ENCODE results near the gene PI4KA. TPM values are rescaled to one million over a fixed set of nuclear protein-coding genes. Genes with fewer than 3 reads are reported as not detected.

Gene PI4KA
- total RNA-seq, 2 donors from 2014 or later = 85.4 to 112 TPM

GRCh38 chr22:20788627-20789344, 69.8 kb downstream of the PI4KA start:
- H3K4me3 ChIP-seq = no peak overlapping the region
- no peak for ATAC-seq (ENCODE audit: insufficient number of reproducible peaks, low FRiP score, low read depth)
- no peak for TF ChIP-seq CTCF (IDR thresholded peaks at IDR 0.05)
- no peak overlapping the region for H3K27ac ChIP-seq
- DNase-seq (ENCODE audit: low spot score) = no peak
- no peaks in the 10 kb centered on the region for H3K4me1 ChIP-seq (ENCODE audit: control insufficient read depth in 1 of 2, low read depth in 2 of 2)
- peaks cover 30% of the 10 kb centered on the region for H3K36me3 ChIP-seq
- no peaks in the 10 kb centered on the region for H3K27me3 ChIP-seq (replicated peaks; ENCODE audit: insufficient read depth)
- H3K9me3 ChIP-seq = no peaks in the 10 kb centered on the region

- no peak for TF ChIP-seq CTCF (IDR thresholded peaks at IDR 0.05)
- Histone ChIP-seq H3K36me3 (peaks cover 28% of the 10 kb centered on the region), H3K27me3 (replicated peaks; ENCODE audit: insufficient read depth) (no peaks in the 10 kb centered on the region), H3K27ac (no peak overlapping the region), H3K4me3 (no peak overlapping the region), H3K4me1 (ENCODE audit: control insufficient read depth in 1 of 2, low read depth in 2 of 2) (no peaks in the 10 kb centered on the region), H3K9me3 (no peaks in the 10 kb centered on the region)
- ATAC-seq (ENCODE audit: insufficient number of reproducible peaks, low FRiP score, low read depth) = no peak
- DNase-seq (ENCODE audit: low spot score) = no peak
These were observed 70.6 kb downstream of the PI4KA start for GRCh38 chr22:20787746-20788626.

- TF ChIP-seq CTCF (IDR thresholded peaks at IDR 0.05) = no peak
- no peaks in the 10 kb centered on the region for H3K4me1 ChIP-seq (ENCODE audit: control insufficient read depth in 1 of 2, low read depth in 2 of 2)
- DNase-seq (ENCODE audit: low spot score) (no peak), ATAC-seq (ENCODE audit: insufficient number of reproducible peaks, low FRiP score, low read depth) (no peak)
- no peaks in the 10 kb centered on the region for H3K27me3 ChIP-seq (replicated peaks; ENCODE audit: insufficient read depth)
- H3K36me3 ChIP-seq = peaks cover 22% of the 10 kb centered on the region
- no peak overlapping the region for H3K27ac ChIP-seq
- H3K4me3 ChIP-seq = no peak overlapping the region
- no peaks in the 10 kb centered on the region for H3K9me3 ChIP-seq
These were observed 71.4 kb downstream of the PI4KA start for GRCh38 chr22:20787223-20787622.

GRCh38 chr22:20786536-20786979, 72.1 kb downstream of the PI4KA start:
- no peak overlapping the region for H3K27ac ChIP-seq
- DNase-seq (ENCODE audit: low spot score) = no peak
- no peaks in the 10 kb centered on the region for H3K4me1 ChIP-seq (ENCODE audit: control insufficient read depth in 1 of 2, low read depth in 2 of 2)
- ATAC-seq (ENCODE audit: insufficient number of reproducible peaks, low FRiP score, low read depth) = no peak
- peaks cover 19% of the 10 kb centered on the region for H3K36me3 ChIP-seq
- no peaks in the 10 kb centered on the region for H3K9me3 ChIP-seq
- no peak for TF ChIP-seq CTCF (IDR thresholded peaks at IDR 0.05)
- H3K27me3 ChIP-seq (replicated peaks; ENCODE audit: insufficient read depth) = no peaks in the 10 kb centered on the region
- H3K4me3 ChIP-seq = no peak overlapping the region

GRCh38 chr22:20786048-20786447, 72.6 kb downstream of the PI4KA start:
- Histone ChIP-seq H3K27ac (no peak overlapping the region), H3K36me3 (peaks cover 19% of the 10 kb centered on the region), H3K4me3 (no peak overlapping the region), H3K27me3 (replicated peaks; ENCODE audit: insufficient read depth) (no peaks in the 10 kb centered on the region), H3K9me3 (no peaks in the 10 kb centered on the region), H3K4me1 (ENCODE audit: control insufficient read depth in 1 of 2, low read depth in 2 of 2) (no peaks in the 10 kb centered on the region)
- no peak for ATAC-seq (ENCODE audit: insufficient number of reproducible peaks, low FRiP score, low read depth)
- DNase-seq (ENCODE audit: low spot score) = no peak
- no peak for TF ChIP-seq CTCF (IDR thresholded peaks at IDR 0.05)
